ENCODE results near the gene CDK18.
A peak's percentile ranks its signal among the peaks of the same experiment; 100 is the strongest.

The CDK18 gene

DNA sequence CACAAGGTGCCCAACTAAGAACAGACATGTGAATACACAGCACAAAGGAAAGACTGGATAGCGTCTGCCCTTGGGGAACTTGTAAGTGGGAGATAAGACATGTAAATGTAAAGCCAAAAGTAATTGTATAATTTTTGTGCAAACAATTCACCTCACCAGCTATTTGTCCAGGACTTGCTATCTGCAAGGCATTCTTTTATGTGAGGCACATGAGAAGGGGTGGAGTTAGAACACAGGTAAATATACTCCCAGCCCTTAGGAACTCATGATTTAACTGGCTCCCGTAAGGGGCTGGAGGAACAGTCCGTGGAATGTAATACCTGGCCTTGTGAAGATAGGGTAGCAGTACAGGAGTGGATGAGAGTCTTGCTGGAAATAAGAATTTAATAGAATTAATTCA is 61.3 kb downstream of the CDK18 start (continued):
- TF ChIP-seq ZSCAN18 (tag by site-specific recombination; IDR thresholded peaks at IDR 0.05), result no peak
- TF ChIP-seq ZFP3 (tag by site-specific recombination; IDR thresholded peaks at IDR 0.05; ENCODE audit: low read depth), result no peak
- TF ChIP-seq, protein P1, sequence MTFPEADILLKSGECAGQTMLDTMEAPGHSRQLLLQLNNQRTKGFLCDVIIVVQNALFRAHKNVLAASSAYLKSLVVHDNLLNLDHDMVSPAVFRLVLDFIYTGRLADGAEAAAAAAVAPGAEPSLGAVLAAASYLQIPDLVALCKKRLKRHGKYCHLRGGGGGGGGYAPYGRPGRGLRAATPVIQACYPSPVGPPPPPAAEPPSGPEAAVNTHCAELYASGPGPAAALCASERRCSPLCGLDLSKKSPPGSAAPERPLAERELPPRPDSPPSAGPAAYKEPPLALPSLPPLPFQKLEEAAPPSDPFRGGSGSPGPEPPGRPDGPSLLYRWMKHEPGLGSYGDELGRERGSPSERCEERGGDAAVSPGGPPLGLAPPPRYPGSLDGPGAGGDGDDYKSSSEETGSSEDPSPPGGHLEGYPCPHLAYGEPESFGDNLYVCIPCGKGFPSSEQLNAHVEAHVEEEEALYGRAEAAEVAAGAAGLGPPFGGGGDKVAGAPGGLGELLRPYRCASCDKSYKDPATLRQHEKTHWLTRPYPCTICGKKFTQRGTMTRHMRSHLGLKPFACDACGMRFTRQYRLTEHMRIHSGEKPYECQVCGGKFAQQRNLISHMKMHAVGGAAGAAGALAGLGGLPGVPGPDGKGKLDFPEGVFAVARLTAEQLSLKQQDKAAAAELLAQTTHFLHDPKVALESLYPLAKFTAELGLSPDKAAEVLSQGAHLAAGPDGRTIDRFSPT (tag by site-specific recombination; IDR thresholded peaks at IDR 0.05), result no peak
- no peak for TF ChIP-seq ZNF76 (tag by site-specific recombination; IDR thresholded peaks at IDR 0.05; ENCODE audit: borderline replicate concordance, low read depth)

- H3K4me3 ChIP-seq (ENCODE audit: low read depth, low read length), result no peak overlapping the region
- H3K27ac ChIP-seq (ENCODE audit: extremely low read depth, low read depth, low read length), result no peak overlapping the region
- no peaks in the 10 kb centered on the region for H3K36me3 ChIP-seq (ENCODE audit: control insufficient read depth in 2 of 2, insufficient read depth in 1 of 2, low read length in 2 of 2)
- peaks cover 13% of the 10 kb centered on the region for H3K4me1 ChIP-seq (ENCODE audit: control insufficient read depth, insufficient read depth, low read length)
- no peaks in the 10 kb centered on the region for H3K9me3 ChIP-seq (ENCODE audit: control insufficient read depth, insufficient read depth, low read depth, low read length)
- POLR2A ChIA-PET, result no interaction called here
- TF ChIP-seq GLIS2 (tag by site-specific recombination; IDR thresholded peaks at IDR 0.05) (no peak), ZNF394 (tag by site-specific recombination; IDR thresholded peaks at IDR 0.05; ENCODE audit: borderline replicate concordance) (no peak), ZNF112 (tag by site-specific recombination; IDR thresholded peaks at IDR 0.05) (no peak), ZNF292 (tag by site-specific recombination; IDR thresholded peaks at IDR 0.05; ENCODE audit: borderline replicate concordance, low read depth) (no peak), ZNF548 (tag by site-specific recombination; IDR thresholded peaks at IDR 0.05) (no peak), ZNF837 (tag by site-specific recombination; IDR thresholded peaks at IDR 0.05) (no peak), GLIS1 (tag by site-specific recombination; IDR thresholded peaks at IDR 0.05) (peak; percentile 56; the same call in 1 of the 2 replicates), ZNF621 (tag by site-specific recombination; IDR thresholded peaks at IDR 0.05) (no peak), ZIC2 (tag by site-specific recombination; IDR thresholded peaks at IDR 0.05) (peak; percentile 66), ZBTB7A (tag by site-specific recombination; IDR thresholded peaks at IDR 0.05; ENCODE audit: low read depth) (no peak), ZNF350 (tag by site-specific recombination; IDR thresholded peaks at IDR 0.05) (no peak), ZNF221 (tag by site-specific recombination; IDR thresholded peaks at IDR 0.05; ENCODE audit: borderline replicate concordance) (no peak), ZNF660 (tag by site-specific recombination; IDR thresholded peaks at IDR 0.05) (no peak), ZFHX2 (tag by site-specific recombination; conservative IDR thresholded peaks at IDR 0.05) (peak; percentile 44), ZNF768 (tag by site-specific recombination; IDR thresholded peaks at IDR 0.05) (no peak)
- TF ChIP-seq, protein P2, sequence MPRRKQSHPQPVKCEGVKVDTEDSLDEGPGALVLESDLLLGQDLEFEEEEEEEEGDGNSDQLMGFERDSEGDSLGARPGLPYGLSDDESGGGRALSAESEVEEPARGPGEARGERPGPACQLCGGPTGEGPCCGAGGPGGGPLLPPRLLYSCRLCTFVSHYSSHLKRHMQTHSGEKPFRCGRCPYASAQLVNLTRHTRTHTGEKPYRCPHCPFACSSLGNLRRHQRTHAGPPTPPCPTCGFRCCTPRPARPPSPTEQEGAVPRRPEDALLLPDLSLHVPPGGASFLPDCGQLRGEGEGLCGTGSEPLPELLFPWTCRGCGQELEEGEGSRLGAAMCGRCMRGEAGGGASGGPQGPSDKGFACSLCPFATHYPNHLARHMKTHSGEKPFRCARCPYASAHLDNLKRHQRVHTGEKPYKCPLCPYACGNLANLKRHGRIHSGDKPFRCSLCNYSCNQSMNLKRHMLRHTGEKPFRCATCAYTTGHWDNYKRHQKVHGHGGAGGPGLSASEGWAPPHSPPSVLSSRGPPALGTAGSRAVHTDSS (tag by site-specific recombination; IDR thresholded peaks at IDR 0.05), result no peak
- CTCF ChIA-PET, result no interaction called here
These were observed 63.2 kb downstream of the CDK18 start for GRCh38 chr1:205567716-205568115.

DNA sequence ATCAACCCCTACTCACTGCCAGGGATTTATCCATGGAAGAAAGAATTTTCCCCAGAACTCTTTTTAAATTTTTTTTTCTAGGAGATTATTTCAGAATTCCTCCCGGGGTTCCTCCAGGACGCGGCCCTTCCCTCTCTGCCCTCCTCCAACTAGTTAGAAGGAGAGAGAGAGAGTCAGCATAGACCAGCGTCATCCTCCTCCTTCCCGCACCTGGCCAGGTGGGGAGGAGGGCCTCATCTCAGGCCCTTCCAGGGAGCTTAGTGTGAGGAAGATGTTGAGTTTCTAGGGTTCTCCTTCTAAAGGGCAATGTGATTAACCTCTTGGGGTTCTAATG is 63.6 kb downstream of the CDK18 start:
- CTCF ChIA-PET, result no interaction called here
- Histone ChIP-seq H3K4me3 (ENCODE audit: low read depth, low read length) (no peak overlapping the region), H3K27ac (ENCODE audit: extremely low read depth, low read depth, low read length) (no peak overlapping the region), H3K9me3 (ENCODE audit: control insufficient read depth, insufficient read depth, low read depth, low read length) (no peaks in the 10 kb centered on the region), H3K4me1 (ENCODE audit: control insufficient read depth, insufficient read depth, low read length) (peaks cover 13% of the 10 kb centered on the region), H3K36me3 (ENCODE audit: control insufficient read depth in 2 of 2, insufficient read depth in 1 of 2, low read length in 2 of 2) (no peaks in the 10 kb centered on the region)
- POLR2A ChIA-PET, result no interaction called here
- TF ChIP-seq ZSCAN16 (tag by site-specific recombination; IDR thresholded peaks at IDR 0.05) (no peak), ZNF610 (tag by site-specific recombination; IDR thresholded peaks at IDR 0.05; ENCODE audit: borderline replicate concordance) (no peak), ZNF324 (tag by site-specific recombination; IDR thresholded peaks at IDR 0.05) (no peak), ZNF529 (tag by site-specific recombination; IDR thresholded peaks at IDR 0.05; ENCODE audit: insufficient replicate concordance) (no peak), GLIS1 (tag by site-specific recombination; IDR thresholded peaks at IDR 0.05) (no peak), ZNF184 (tag by site-specific recombination; IDR thresholded peaks at IDR 0.05) (no peak), ZNF366 (tag by site-specific recombination; conservative IDR thresholded peaks at IDR 0.05) (no peak), ZSCAN4 (tag by site-specific recombination; IDR thresholded peaks at IDR 0.05) (no peak), REPIN1 (tag by site-specific recombination; IDR thresholded peaks at IDR 0.05; ENCODE audit: low read depth) (no peak), ZNF600 (tag by site-specific recombination; IDR thresholded peaks at IDR 0.05) (no peak), ZNF23 (tag by site-specific recombination; IDR thresholded peaks at IDR 0.05; ENCODE audit: borderline replicate concordance) (no peak)

Data from HEK293 (cell line).